HEK293 (cell line): ENCODE data around the gene CPA5.

Experiments
- CTCF ChIA-PET: fragments of 350-600 bp; formaldehyde crosslinking; extraction: SDS; loops from one replicate; lab custom pipeline; 2021; ENCODE audit warnings: antibody characterized with exemption; lab: Yijun Ruan, JAX
- POLR2A ChIA-PET: fragments of 300-600 bp; formaldehyde crosslinking; extraction: SDS; loops from one replicate; lab custom pipeline; 2020; ENCODE audit warnings: antibody characterized with exemption, inconsistent platforms; lab: Yijun Ruan, JAX
- H3K27ac ChIP-seq: fragments of 200-500 bp; sonication (Bioruptor generic); 2 replicates; pipeline ENCODE4 v1.5.1; 2014; ENCODE audit warnings: low read depth, low read length, control low read depth, inconsistent platforms; ENCODE audit errors: extremely low read depth
- H3K36me3 ChIP-seq, 2 experiments: fragments of 200-500 bp in 1 of 2; sonication (Bioruptor generic) in 1 of 2; 1 replicate in 1 of 2; 2 replicates in 1 of 2; pipeline ENCODE4 v1.5.1; 2014 to 2017; ENCODE audit warnings: inconsistent platforms in 2 of 2, low read length in 2 of 2; ENCODE audit not compliant: control insufficient read depth in 2 of 2, insufficient read depth in 1 of 2
- H3K4me1 ChIP-seq: fragments of 200-500 bp; sonication (Bioruptor generic); 2 replicates; pipeline ENCODE4 v1.5.1; 2014; ENCODE audit warnings: mild to moderate bottlenecking, low read length, inconsistent platforms; ENCODE audit not compliant: control insufficient read depth, insufficient read depth
- H3K4me3 ChIP-seq: 2 replicates; pipeline ENCODE4 v1.5.1; 2011; ENCODE audit warnings: low read depth, mild to moderate bottlenecking, control low read depth, low read length, moderate library complexity
- H3K9me3 ChIP-seq: fragments of 200-500 bp; sonication (Bioruptor generic); 2 replicates; pipeline ENCODE4 v1.5.1; 2014; ENCODE audit warnings: low read depth, low read length, inconsistent platforms; ENCODE audit not compliant: control insufficient read depth, insufficient read depth
- EGR2 ChIP-seq: fragments of 450-650 bp; formaldehyde crosslinking; IDR thresholded peaks from 2 replicates; pipeline ENCODE4 v1.5.1; 2016; ENCODE audit warnings: low read depth, missing biosample characterization, missing genetic modification characterization
- GFI1B ChIP-seq: fragments of 450-650 bp; formaldehyde crosslinking; IDR thresholded peaks from 2 replicates; pipeline ENCODE4 v1.5.1; 2016; ENCODE audit warnings: missing biosample characterization, missing genetic modification characterization
- GLI4 ChIP-seq: fragments of 450-650 bp; formaldehyde crosslinking; IDR thresholded peaks from 2 replicates; pipeline ENCODE4 v1.5.1; 2016; ENCODE audit warnings: missing biosample characterization, missing genetic modification characterization
- HOXA7 ChIP-seq: sonication (generic); formaldehyde crosslinking; IDR thresholded peaks from 2 replicates; pipeline ENCODE4 v1.8.1; 2022; ENCODE audit warnings: missing genetic modification reagents, borderline replicate concordance
- MEIS1 ChIP-seq: sonication (generic); formaldehyde crosslinking; IDR thresholded peaks from 2 replicates; pipeline ENCODE4 v1.8.1; 2022; ENCODE audit warnings: missing genetic modification reagents, mild to moderate bottlenecking, borderline replicate concordance
- REPIN1 ChIP-seq: fragments of 450-650 bp; formaldehyde crosslinking; IDR thresholded peaks from 2 replicates; pipeline ENCODE4 v1.5.1; 2017; ENCODE audit warnings: missing biosample characterization, missing genetic modification characterization, low read depth
- SCRT1 ChIP-seq: fragments of 450-650 bp; formaldehyde crosslinking; IDR thresholded peaks from 2 replicates; pipeline ENCODE4 v1.5.1; 2016; ENCODE audit warnings: missing biosample characterization, missing genetic modification characterization, borderline replicate concordance
- YY2 ChIP-seq: fragments of 450-650 bp; formaldehyde crosslinking; IDR thresholded peaks from 2 replicates; pipeline ENCODE4 v1.5.1; 2016; ENCODE audit warnings: missing biosample characterization, missing genetic modification characterization
- ZFHX2 ChIP-seq: fragments of 450-650 bp; formaldehyde crosslinking; conservative IDR thresholded peaks from 2 replicates; pipeline ENCODE4 v1.5.1; 2016; ENCODE audit warnings: missing biosample characterization, missing genetic modification characterization
- ZFP3 ChIP-seq: fragments of 450-650 bp; formaldehyde crosslinking; IDR thresholded peaks from 2 replicates; pipeline ENCODE4 v1.5.1; 2016; ENCODE audit warnings: low read depth, missing biosample characterization, missing genetic modification characterization
- ZNF133 ChIP-seq: fragments of 450-650 bp; formaldehyde crosslinking; IDR thresholded peaks from 2 replicates; pipeline ENCODE4 v1.5.1; 2016; ENCODE audit warnings: missing biosample characterization, missing genetic modification characterization
- ZNF138 ChIP-seq: fragments of 450-650 bp; formaldehyde crosslinking; IDR thresholded peaks from 2 replicates; pipeline ENCODE4 v1.5.1; 2016; ENCODE audit warnings: missing biosample characterization, missing genetic modification characterization, borderline replicate concordance
- ZNF221 ChIP-seq: fragments of 450-650 bp; formaldehyde crosslinking; IDR thresholded peaks from 2 replicates; pipeline ENCODE4 v1.5.1; 2017; ENCODE audit warnings: missing biosample characterization, missing genetic modification characterization, borderline replicate concordance
- ZNF274 ChIP-seq, 2 experiments: fragments of 200-500 bp in 1 of 2; fragments of 450-650 bp in 1 of 2; sonication (Bioruptor generic) in 1 of 2; formaldehyde crosslinking in 1 of 2; IDR thresholded peaks; 2 replicates each; pipeline versions ENCODE4 v1.5.1 to v1.6.1; 2014 to 2016; ENCODE audit warnings: borderline replicate concordance in 1 of 2, inconsistent platforms in 1 of 2, low read length in 1 of 2, missing biosample characterization in 1 of 2, missing genetic modification characterization in 1 of 2
- ZNF37A ChIP-seq: fragments of 450-650 bp; IDR thresholded peaks from 2 replicates; pipeline ENCODE4 v1.5.1; 2018; ENCODE audit warnings: missing biosample characterization, missing genetic modification characterization
- ZNF449 ChIP-seq: fragments of 450-650 bp; formaldehyde crosslinking; IDR thresholded peaks from 2 replicates; pipeline ENCODE4 v1.5.1; 2017; ENCODE audit warnings: missing biosample characterization, mild to moderate bottlenecking, missing genetic modification characterization, moderate library complexity
- ZNF571 ChIP-seq: fragments of 450-650 bp; formaldehyde crosslinking; IDR thresholded peaks from 2 replicates; pipeline ENCODE4 v1.5.0; 2017; ENCODE audit warnings: missing biosample characterization, missing genetic modification characterization
- ZNF585B ChIP-seq: fragments of 450-650 bp; formaldehyde crosslinking; IDR thresholded peaks from 2 replicates; pipeline ENCODE4 v1.5.1; 2016; ENCODE audit warnings: missing biosample characterization, missing genetic modification characterization
- ZNF645 ChIP-seq: fragments of 450-650 bp; formaldehyde crosslinking; IDR thresholded peaks from 2 replicates; pipeline ENCODE4; 2016; ENCODE audit warnings: missing biosample characterization, missing genetic modification characterization
- ZNF670 ChIP-seq: fragments of 450-650 bp; formaldehyde crosslinking; IDR thresholded peaks from 2 replicates; pipeline ENCODE4 v1.5.1; 2016; ENCODE audit warnings: missing biosample characterization, missing genetic modification characterization, low read depth
- ZNF830 ChIP-seq: fragments of 450-650 bp; IDR thresholded peaks from 2 replicates; pipeline ENCODE4 v1.5.0; 2018; ENCODE audit warnings: missing biosample characterization, missing genetic modification characterization, low read depth, mild to moderate bottlenecking, moderate library complexity
- ZSCAN30 ChIP-seq: fragments of 450-650 bp; IDR thresholded peaks from 2 replicates; pipeline ENCODE4 v1.5.1; 2018; ENCODE audit warnings: missing biosample characterization, mild to moderate bottlenecking, missing genetic modification characterization, moderate library complexity
- TF ChIP-seq, protein P1 (sequence below): fragments of 450-650 bp; formaldehyde crosslinking; IDR thresholded peaks from 2 replicates; pipeline ENCODE4 v1.5.1; 2016; ENCODE audit warnings: missing biosample characterization, missing genetic modification characterization

The CPA5 gene

DNA sequence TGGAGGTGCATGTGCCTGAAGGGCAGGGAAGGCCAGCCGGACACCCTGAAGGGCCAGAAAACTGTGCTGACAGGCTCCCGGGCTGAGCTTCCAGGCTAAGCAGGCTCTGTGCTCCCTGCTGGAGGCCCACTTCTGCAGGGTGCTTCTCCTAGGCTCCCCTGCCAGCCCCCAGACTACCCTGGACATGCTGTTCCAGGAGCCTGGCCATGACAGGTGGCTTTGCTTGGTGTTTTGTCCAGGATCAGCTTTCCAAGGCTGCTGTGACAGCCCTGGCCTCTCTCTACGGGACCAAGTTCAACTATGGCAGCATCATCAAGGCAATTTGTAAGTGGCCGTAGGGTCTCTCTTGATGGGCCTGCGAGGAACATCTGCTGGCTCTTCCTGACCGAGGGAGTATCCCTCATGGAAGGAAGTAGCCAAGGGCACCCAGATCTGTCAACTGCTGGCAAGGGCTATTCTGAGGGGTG lies 41.0 kb downstream of the CPA5 start:
- CTCF ChIA-PET: interaction anchor here (0.5 to 0.6 kb wide), 2 partner anchors 52 to 1866 kb away, joined by 3 to 4 read pairs; no protein-coding TSS in a partner anchor
- H3K4me3 ChIP-seq: no peak overlapping the region
- no peaks in the 10 kb centered on the region for H3K4me1 ChIP-seq
- H3K27ac ChIP-seq: no peak overlapping the region
- H3K9me3 ChIP-seq: no peaks in the 10 kb centered on the region
- TF ChIP-seq EGR2 (tag by site-specific recombination) (no peak), GLI4 (tag by site-specific recombination) (no peak), REPIN1 (no peak), ZNF585B (tag by site-specific recombination) (no peak), YY2 (tag by site-specific recombination) (no peak), ZFP3 (tag by site-specific recombination) (no peak), ZNF670 (no peak), ZSCAN30 (tag by site-specific recombination) (no peak), ZNF449 (no peak)
- TF ChIP-seq, all 188 proteins: peak for 0
- POLR2A ChIA-PET: no interaction called here
- H3K36me3 ChIP-seq: no peaks in the 10 kb centered on the region

GRCh38 chr7:130386876-130387275 lies 42.3 kb downstream of the CPA5 start:
- Histone ChIP-seq H3K36me3 (no peaks in the 10 kb centered on the region), H3K4me3 (no peak overlapping the region), H3K4me1 (no peaks in the 10 kb centered on the region), H3K9me3 (no peaks in the 10 kb centered on the region), H3K27ac (no peak overlapping the region)
- CTCF ChIA-PET: no interaction called here
- TF ChIP-seq ZFHX2 (tag by site-specific recombination) (peak; percentile 19), ZNF830 (no peak), ZNF571 (tag by site-specific recombination) (no peak), ZNF37A (tag by site-specific recombination) (no peak), HOXA7 (CRISPR knock-in tag) (no peak), EGR2 (tag by site-specific recombination) (peak; percentile 48; the same call in 1 of the 2 replicates), ZNF221 (tag by site-specific recombination) (no peak), MEIS1 (CRISPR knock-in tag) (no peak)
- TF ChIP-seq, protein P1, sequence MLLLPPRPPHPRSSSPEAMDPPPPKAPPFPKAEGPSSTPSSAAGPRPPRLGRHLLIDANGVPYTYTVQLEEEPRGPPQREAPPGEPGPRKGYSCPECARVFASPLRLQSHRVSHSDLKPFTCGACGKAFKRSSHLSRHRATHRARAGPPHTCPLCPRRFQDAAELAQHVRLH (tag by site-specific recombination): no peak
- POLR2A ChIA-PET: no interaction called here

- ChIA-PET CTCF (no interaction called here), POLR2A (no interaction called here)
- no peak overlapping the region for H3K4me3 ChIP-seq
- H3K9me3 ChIP-seq: no peaks in the 10 kb centered on the region
- no peak for TF ChIP-seq ZFHX2 (tag by site-specific recombination)
- TF ChIP-seq ZNF133: no peak
- no peak for TF ChIP-seq ZNF274 (IDR thresholded peaks at IDR 0.05; ENCODE audit: low read length)
- TF ChIP-seq ZNF274 (tag by site-specific recombination; IDR thresholded peaks at IDR 0.05; ENCODE audit: borderline replicate concordance): no peak
- no peak for TF ChIP-seq ZNF585B (tag by site-specific recombination)
- no peak for TF ChIP-seq ZNF138
- no peak for TF ChIP-seq GFI1B
- TF ChIP-seq GLI4 (tag by site-specific recombination): no peak
- no peak for TF ChIP-seq ZNF645 (tag by site-specific recombination)
- TF ChIP-seq SCRT1 (tag by site-specific recombination): no peak
- no peaks in the 10 kb centered on the region for H3K4me1 ChIP-seq
- H3K27ac ChIP-seq: no peak overlapping the region
- no peaks in the 10 kb centered on the region for H3K36me3 ChIP-seq
Observed at GRCh38 chr7:130387306-130387627, 42.7 kb downstream of the CPA5 start.
